22Rv1 (cell line): ENCODE results near the gene GSTO2.

Experiments used
- H3K27ac ChIP-seq: fragments of 450-650 bp; 2 replicates; pipeline ENCODE4 v1.5.1; 2017
- CTCF ChIP-seq: fragments of 450-650 bp; IDR thresholded peaks from 2 replicates; pipeline ENCODE4 v1.5.1; 2017; ENCODE audit warnings: mild to moderate bottlenecking
- ZFX ChIP-seq: fragments of 450-650 bp; IDR thresholded peaks from 2 replicates; pipeline ENCODE4 v1.6.1; 2017; ENCODE audit warnings: antibody characterized with exemption, borderline replicate concordance

GSTO2 gene

GRCh38 chr10:104281694-104282093 is 12.7 kb downstream of the GSTO2 start:
- no peak overlapping the region for H3K27ac ChIP-seq
- TF ChIP-seq ZFX (no peak), CTCF (no peak)

GRCh38 chr10:104284846-104285245 is 15.9 kb downstream of the GSTO2 start:
- no peak overlapping the region for H3K27ac ChIP-seq
- TF ChIP-seq CTCF: no peak
- TF ChIP-seq ZFX: no peak

GRCh38 chr10:104286939-104287338 is 18.0 kb downstream of the GSTO2 start:
- TF ChIP-seq ZFX (no peak), CTCF (no peak)
- H3K27ac ChIP-seq: no peak overlapping the region

- H3K27ac ChIP-seq: peak overlapping the region; percentile 62
- TF ChIP-seq ZFX (no peak), CTCF (no peak)
Measured at GRCh38 chr10:104288355-104288754, 19.4 kb downstream of the GSTO2 start.

GRCh38 chr10:104291439-104291951 is 22.5 kb downstream of the GSTO2 start:
- no peak overlapping the region for H3K27ac ChIP-seq
- no peak for TF ChIP-seq ZFX
- peak; percentile 100 for TF ChIP-seq CTCF

- no peak for TF ChIP-seq CTCF
- no peak for TF ChIP-seq ZFX
- no peak overlapping the region for H3K27ac ChIP-seq
Measured at GRCh38 chr10:104293011-104293410, 24.0 kb downstream of the GSTO2 start.

- H3K27ac ChIP-seq: no peak overlapping the region
- TF ChIP-seq ZFX (no peak), CTCF (no peak)
Measured at GRCh38 chr10:104293781-104294321, 24.9 kb downstream of the GSTO2 start.
